DOHH2 (cell line): ENCODE results near the gene SKAP2.

Experiments
- H3F3A ChIP-seq: fragments of 200-600 bp; sonication (generic), shearing (Covaris generic); 2 replicates; pipeline ENCODE4 v1.6.0; 2016; ENCODE audit warnings: antibody characterized with exemption, mild to moderate bottlenecking; ENCODE audit not compliant: control insufficient read depth, insufficient read depth
- H3K27ac ChIP-seq: fragments of 200-600 bp; sonication (generic); 2 replicates; pipeline ENCODE4 v1.5.1; 2014; ENCODE audit warnings: low read depth, mild to moderate bottlenecking, low read length, moderate library complexity
- H3K27me3 ChIP-seq: fragments of 200-600 bp; sonication (generic); 2 replicates; pipeline ENCODE4 v1.6.1; 2014; ENCODE audit warnings: mild to moderate bottlenecking, low read length, mixed read lengths; ENCODE audit not compliant: control insufficient read depth
- H3K36me3 ChIP-seq: fragments of 200-600 bp; sonication (generic); 2 replicates; pipeline ENCODE4 v1.6.1; 2014; ENCODE audit warnings: mild to moderate bottlenecking, low read length, moderate library complexity, mixed read lengths; ENCODE audit not compliant: control insufficient read depth
- H3K4me1 ChIP-seq: fragments of 200-600 bp; sonication (generic); 2 replicates; pipeline ENCODE4 v1.6.1; 2014; ENCODE audit warnings: mild to moderate bottlenecking, low read length, mixed read lengths; ENCODE audit not compliant: control insufficient read depth
- H3K4me2 ChIP-seq: fragments of 200-600 bp; sonication (generic); 2 replicates; pipeline ENCODE4 v1.6.0; 2014; ENCODE audit warnings: mild to moderate bottlenecking, low read length, moderate library complexity
- H3K4me3 ChIP-seq: fragments of 200-600 bp; sonication (generic); 2 replicates; pipeline ENCODE4 v1.5.1; 2014; ENCODE audit warnings: mild to moderate bottlenecking, low read length, mixed read lengths
- H3K79me2 ChIP-seq: fragments of 200-600 bp; sonication (generic); 2 replicates; pipeline ENCODE4 v1.6.1; 2014; ENCODE audit warnings: mild to moderate bottlenecking, low read length, mixed read lengths; ENCODE audit not compliant: control insufficient read depth
- H3K9me2 ChIP-seq: fragments of 200-600 bp; sonication (generic); replicated peaks from 2 replicates; pipeline ENCODE4 v1.6.1; 2014; ENCODE audit warnings: mild to moderate bottlenecking, low read length, mixed read lengths; ENCODE audit not compliant: control insufficient read depth
- H3K9me3 ChIP-seq: fragments of 200-600 bp; sonication (generic); 2 replicates; pipeline ENCODE4 v1.6.1; 2014; ENCODE audit warnings: antibody characterized with exemption, low read length, mixed read lengths; ENCODE audit not compliant: control insufficient read depth, insufficient read depth
- H4K20me1 ChIP-seq: fragments of 200-600 bp; sonication (generic); 2 replicates; pipeline ENCODE4 v1.6.0; 2014; ENCODE audit warnings: low read depth, mild to moderate bottlenecking, antibody characterized with exemption, low read length, moderate library complexity; ENCODE audit not compliant: control insufficient read depth, insufficient read depth
- CTCF ChIP-seq: fragments of 200-600 bp; sonication (generic); IDR thresholded peaks from one replicate; pipeline ENCODE4 v1.5.1; 2014; ENCODE audit warnings: antibody characterized with exemption, mild to moderate bottlenecking, low read depth, low read length; ENCODE audit not compliant: poor library complexity, severe bottlenecking
- EZH2phosphoT487 ChIP-seq: fragments of 200-600 bp; sonication (generic); IDR thresholded peaks from 2 replicates; pipeline ENCODE4 v1.6.1; 2017; ENCODE audit warnings: borderline replicate concordance, mild to moderate bottlenecking, antibody characterized with exemption, low read length, moderate library complexity, mixed read lengths

The SKAP2 gene

GRCh38 chr7:26658389-26659084 is 205.9 kb downstream of the SKAP2 start:
- H3K4me2 ChIP-seq: no peak overlapping the region
- H3K36me3 ChIP-seq: no peaks in the 10 kb centered on the region
- no peaks in the 10 kb centered on the region for H3K9me2 ChIP-seq
- TF ChIP-seq CTCF (no peak), EZH2phosphoT487 (no peak)
- no peaks in the 10 kb centered on the region for H3F3A ChIP-seq
- H3K9me3 ChIP-seq: no peaks in the 10 kb centered on the region
- H3K27me3 ChIP-seq: peaks cover 9% of the 10 kb centered on the region; the same call in 1 of the 2 replicates
- no peak overlapping the region for H3K4me3 ChIP-seq
- no peaks in the 10 kb centered on the region for H3K79me2 ChIP-seq
- H3K27ac ChIP-seq: no peak overlapping the region
- H3K4me1 ChIP-seq: no peaks in the 10 kb centered on the region
- H4K20me1 ChIP-seq: no peaks in the 10 kb centered on the region

- no peaks in the 10 kb centered on the region for H3K36me3 ChIP-seq
- no peaks in the 10 kb centered on the region for H3K9me3 ChIP-seq
- no peaks in the 10 kb centered on the region for H3F3A ChIP-seq
- H3K4me2 ChIP-seq: no peak overlapping the region
- H3K4me1 ChIP-seq: no peaks in the 10 kb centered on the region
- no peaks in the 10 kb centered on the region for H3K79me2 ChIP-seq
- H4K20me1 ChIP-seq: no peaks in the 10 kb centered on the region
- peaks cover 13% of the 10 kb centered on the region; the same call in 1 of the 2 replicates for H3K27me3 ChIP-seq
- H3K27ac ChIP-seq: no peak overlapping the region
- H3K4me3 ChIP-seq: no peak overlapping the region
- H3K9me2 ChIP-seq: no peaks in the 10 kb centered on the region
- no peak for TF ChIP-seq CTCF
- no peak for TF ChIP-seq EZH2phosphoT487
Observed at GRCh38 chr7:26657686-26658388, 206.6 kb downstream of the SKAP2 start.

GRCh38 chr7:26657206-26657641 is 207.2 kb downstream of the SKAP2 start:
- no peaks in the 10 kb centered on the region for H3K9me2 ChIP-seq
- no peak overlapping the region for H3K27ac ChIP-seq
- no peaks in the 10 kb centered on the region for H3K79me2 ChIP-seq
- H3K4me3 ChIP-seq: no peak overlapping the region
- no peak overlapping the region for H3K4me2 ChIP-seq
- peaks cover 13% of the 10 kb centered on the region; the same call in 1 of the 2 replicates for H3K27me3 ChIP-seq
- no peaks in the 10 kb centered on the region for H3K4me1 ChIP-seq
- H4K20me1 ChIP-seq: no peaks in the 10 kb centered on the region
- H3F3A ChIP-seq: no peaks in the 10 kb centered on the region
- H3K36me3 ChIP-seq: no peaks in the 10 kb centered on the region
- TF ChIP-seq CTCF (no peak), EZH2phosphoT487 (no peak)
- H3K9me3 ChIP-seq: no peaks in the 10 kb centered on the region
